Right lobe of liver (tissue), 6 donors: ENCODE measurements around the gene GLIPR2. TPM values are rescaled to one million over a fixed set of nuclear protein-coding genes. Genes with fewer than 3 reads are reported as not detected.
A peak's percentile ranks its signal among the peaks of the same experiment; 100 is the strongest.

ENCODE experiments used
- ATAC-seq, 4 donors: fragments of 200-7000 bp; cut with Tn5 transposase; one replicate each; pipeline ENCODE4 v1.9.1; 2020; ENCODE audit warnings: mild to moderate bottlenecking in 4 of 4, moderate library complexity in 4 of 4
- DNase-seq, 3 donors: peaks; one replicate each; pipeline ENCODE4 v3.0.0-alpha.2; 2020
- H3K27ac ChIP-seq, 3 donors: fragments of 200-600 bp; one replicate each; pipeline ENCODE4 v1.8.0; 2022
- H3K27me3 ChIP-seq, 2 donors: fragments of 200-600 bp; one replicate each; pipeline ENCODE4 v1.8.0; 2022
- H3K36me3 ChIP-seq, 4 donors: fragments of 200-600 bp; sonication (generic) in 1 of 4; one replicate each; pipeline versions ENCODE4 v1.5.1 to v1.8.0; 2017 to 2022; ENCODE audit warnings: control low read depth in 1 of 4
- H3K4me1 ChIP-seq, 4 donors: fragments of 200-600 bp; sonication (generic) in 1 of 4; one replicate each; pipeline versions ENCODE4 v1.5.1 to v1.8.0; 2017 to 2022; ENCODE audit warnings: control low read depth in 1 of 4
- H3K4me3 ChIP-seq, 3 donors: fragments of 200-600 bp; one replicate each; pipeline ENCODE4 v1.8.0; 2022
- H3K9me3 ChIP-seq, 4 donors: fragments of 200-600 bp; sonication (generic) in 1 of 4; one replicate each; pipeline versions ENCODE4 v1.5.1 to v1.8.0; 2017 to 2022; ENCODE audit warnings: control low read depth in 1 of 4
- POLR2A ChIP-seq: fragments of 450-650 bp; IDR thresholded peaks from one replicate; pipeline ENCODE4 v1.6.1; 2017; ENCODE audit warnings: antibody characterized with exemption, mild to moderate bottlenecking
- WGBS: methylation state at CpG from one replicate; pipeline ENCODE4 v1.1.6; 2018; ENCODE audit warnings: low coverage, low lambda C conversion rate; ENCODE audit not compliant: insufficient coverage; ENCODE audit errors: missing lambda C conversion rate; 5-methylcytosine and 5-hydroxymethylcytosine counted together
- intact Hi-C, 2 donors: fragments of 100-400 bp; cut with DNase I; formaldehyde crosslinking; loops; one replicate each; pipeline versions ENCODE4 v1.11.2 to v1.14.1; 2022
- total RNA-seq, 6 experiments: library from RNA; depleted of rRNA in 2 of 6; stranded (reverse); fragments of >200 nt in 2 of 6; fragmentation: NEBNext Ultra II Directional in 3 of 6; extraction: Animal tissue kit (Norgen Biotek cat#: 25700) in 3 of 6; gene quantifications; one replicate each; pipeline versions ENCODE4 v1.1.0 to v1.2.4, GENCODE V29; 2016 to 2023
- TF ChIP-seq, protein P1 (sequence below), 4 donors: fragments of 200-600 bp in 3 of 4; fragments of 450-650 bp in 1 of 4; IDR thresholded peaks; one replicate each; pipeline versions ENCODE4 v1.5.1 to v1.8.0; 2016 to 2022; ENCODE audit warnings: antibody characterized with exemption in 4 of 4, mild to moderate bottlenecking in 2 of 4
- donor health status: DM: no; HTN: yes; CAD: no.
- donor health status: DM: no; HTN: no; CAD: no.
- donor health status: DM: no; HTN: no; CAD: no.
- donor health status: DM: no; HTN: yes; CAD: no.
- donor health status: DM: no; HTN: yes; CAD: no.

The GLIPR2 gene
- total RNA-seq, 6 experiments from 2014 or later = 1.2 to 3.9 (median 2.5) TPM

DNA sequence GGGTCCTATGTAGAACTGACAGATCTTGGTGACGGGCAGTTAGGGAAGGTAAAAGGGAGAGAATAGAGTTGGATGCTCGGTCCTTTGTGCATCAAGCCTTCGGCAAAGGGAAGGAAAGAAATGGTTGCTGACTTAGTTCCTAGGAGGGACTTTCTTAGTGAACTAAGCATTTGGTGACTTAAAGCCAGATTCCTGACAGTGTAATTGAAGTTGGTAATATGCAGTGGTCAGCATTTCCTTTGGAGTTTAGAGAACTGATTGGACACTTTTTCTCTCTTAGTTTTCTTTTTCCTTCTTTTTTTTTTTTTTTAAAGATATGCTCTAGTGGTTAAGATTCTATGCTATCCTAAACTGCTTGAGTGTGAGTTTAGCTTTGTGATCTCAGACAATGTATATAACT lies 56.5 kb downstream of the GLIPR2 start:
- intact Hi-C loops = no loop called here
- Histone ChIP-seq H3K4me1 (peaks cover 0 to 22% (median 12%) of the 10 kb centered on the region in 4 donors), H3K27ac (no peak overlapping the region), H3K36me3 (peaks cover 0 to 7% (median 1%) of the 10 kb centered on the region in 4 donors), H3K4me3 (peak overlapping the region in 1 of 3 donors; percentile 1), H3K9me3 (no peaks in the 10 kb centered on the region), H3K27me3 (no peaks in the 10 kb centered on the region)
- ATAC-seq (no peak), DNase-seq (no peak)
- 49% methylated on average over 3 of the region's 3 CpGs for WGBS
- TF ChIP-seq, protein P1, sequence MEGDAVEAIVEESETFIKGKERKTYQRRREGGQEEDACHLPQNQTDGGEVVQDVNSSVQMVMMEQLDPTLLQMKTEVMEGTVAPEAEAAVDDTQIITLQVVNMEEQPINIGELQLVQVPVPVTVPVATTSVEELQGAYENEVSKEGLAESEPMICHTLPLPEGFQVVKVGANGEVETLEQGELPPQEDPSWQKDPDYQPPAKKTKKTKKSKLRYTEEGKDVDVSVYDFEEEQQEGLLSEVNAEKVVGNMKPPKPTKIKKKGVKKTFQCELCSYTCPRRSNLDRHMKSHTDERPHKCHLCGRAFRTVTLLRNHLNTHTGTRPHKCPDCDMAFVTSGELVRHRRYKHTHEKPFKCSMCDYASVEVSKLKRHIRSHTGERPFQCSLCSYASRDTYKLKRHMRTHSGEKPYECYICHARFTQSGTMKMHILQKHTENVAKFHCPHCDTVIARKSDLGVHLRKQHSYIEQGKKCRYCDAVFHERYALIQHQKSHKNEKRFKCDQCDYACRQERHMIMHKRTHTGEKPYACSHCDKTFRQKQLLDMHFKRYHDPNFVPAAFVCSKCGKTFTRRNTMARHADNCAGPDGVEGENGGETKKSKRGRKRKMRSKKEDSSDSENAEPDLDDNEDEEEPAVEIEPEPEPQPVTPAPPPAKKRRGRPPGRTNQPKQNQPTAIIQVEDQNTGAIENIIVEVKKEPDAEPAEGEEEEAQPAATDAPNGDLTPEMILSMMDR (IDR thresholded peaks at IDR 0.05) = no peak
- no peak for TF ChIP-seq POLR2A

DNA sequence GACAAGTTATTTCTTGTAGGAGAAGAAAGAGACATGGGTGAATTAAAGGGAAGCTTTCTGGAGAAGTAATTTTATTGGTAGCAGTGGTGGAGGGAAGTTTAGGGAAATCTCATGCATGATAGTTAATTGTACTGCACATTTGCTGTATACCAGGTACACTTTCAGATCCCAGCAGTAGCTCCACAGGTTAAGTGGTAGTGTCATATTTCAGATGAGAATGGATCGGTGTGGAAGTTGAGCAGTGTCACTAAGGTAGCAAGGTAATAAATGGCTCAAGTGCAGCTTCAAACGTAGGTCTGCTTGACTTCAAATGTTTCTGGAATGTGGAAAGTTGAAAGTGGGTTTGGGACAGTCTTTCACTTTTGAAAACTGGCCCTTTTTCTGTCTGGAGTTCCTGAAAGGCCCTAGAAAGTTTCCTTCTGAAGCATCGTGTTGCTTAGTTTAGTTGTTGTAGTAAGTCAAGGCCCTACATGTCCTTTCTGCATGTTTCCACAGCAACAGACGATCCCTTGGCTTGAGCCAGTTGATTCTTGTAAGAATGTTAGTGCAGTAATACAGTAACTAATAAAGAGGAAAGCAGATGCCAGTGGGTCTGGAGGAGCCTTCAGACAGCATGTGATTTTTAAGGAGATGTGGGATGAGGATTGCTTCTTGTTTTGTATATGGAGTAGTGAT lies 57.9 kb downstream of the GLIPR2 start:
- TF ChIP-seq POLR2A = no peak
- TF ChIP-seq, protein P1 (IDR thresholded peaks at IDR 0.05) = no peak
- 49% methylated on average over 4 of the region's 4 CpGs for WGBS
- intact Hi-C loops = no loop called here
- Histone ChIP-seq H3K27me3 (no peaks in the 10 kb centered on the region), H3K27ac (no peak overlapping the region), H3K4me3 (no peak overlapping the region), H3K4me1 (peaks cover 0 to 22% (median 12%) of the 10 kb centered on the region in 4 donors), H3K36me3 (peaks cover 0 to 19% (median 6%) of the 10 kb centered on the region in 4 donors), H3K9me3 (no peaks in the 10 kb centered on the region)
- ATAC-seq = no peak
- no peak for DNase-seq

DNA sequence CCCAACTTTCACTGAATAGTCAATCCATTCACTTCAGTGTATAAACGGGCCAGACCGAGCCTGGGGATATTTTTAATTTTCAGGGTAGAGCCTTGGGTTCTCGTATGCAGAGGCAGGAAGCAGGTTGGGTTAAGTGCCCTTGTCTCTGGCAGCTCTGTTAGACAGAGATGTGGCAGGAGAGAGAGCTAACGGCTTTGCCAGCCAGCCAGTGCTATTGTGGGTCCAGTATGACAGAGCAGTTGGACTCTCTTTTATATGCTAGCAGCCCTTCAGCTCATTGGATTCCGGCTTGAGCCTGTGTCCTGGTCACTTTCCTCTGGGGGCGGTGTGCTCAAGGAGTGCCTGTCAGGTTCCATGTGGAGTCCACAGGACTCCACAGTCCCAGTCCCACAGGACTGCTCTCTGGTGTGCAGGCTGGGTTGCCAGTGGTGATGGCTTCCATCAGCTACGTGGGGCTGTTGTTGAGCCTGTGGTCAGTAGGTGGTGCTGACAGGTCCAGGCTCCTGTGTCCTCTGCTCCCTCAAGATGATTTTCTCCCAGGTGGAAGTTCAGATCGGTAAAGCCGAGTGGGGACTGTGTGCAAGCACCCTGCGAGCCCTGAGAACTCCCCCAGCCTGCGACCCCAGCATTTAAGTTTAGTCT lies 68.5 kb downstream of the GLIPR2 start:
- no peaks in the 10 kb centered on the region for H3K27me3 ChIP-seq
- H3K36me3 ChIP-seq = peaks cover 5 to 95% (median 40%) of the 10 kb centered on the region in 4 donors
- ATAC-seq (peak; percentile 77 to 88 (median 82)), DNase-seq (peak in 2 of 3 donors; percentile 31 to 47)
- H3K4me3 ChIP-seq = no peak overlapping the region
- H3K4me1 ChIP-seq = peaks cover 0 to 14% (median 7%) of the 10 kb centered on the region in 4 donors
- no peak overlapping the region for H3K27ac ChIP-seq
- intact Hi-C loops = loop anchor here in 1 of 2 donors (10.0 kb wide), 1 partner anchor 120 kb away; no protein-coding TSS in a partner anchor
- H3K9me3 ChIP-seq = no peaks in the 10 kb centered on the region
- TF ChIP-seq, protein P1 (IDR thresholded peaks at IDR 0.05) = peak in 3 of 4 donors; percentile 23 to 43 (median 36)
- TF ChIP-seq POLR2A = no peak
- WGBS = 62% methylated on average over 8 of the region's 11 CpGs

DNA sequence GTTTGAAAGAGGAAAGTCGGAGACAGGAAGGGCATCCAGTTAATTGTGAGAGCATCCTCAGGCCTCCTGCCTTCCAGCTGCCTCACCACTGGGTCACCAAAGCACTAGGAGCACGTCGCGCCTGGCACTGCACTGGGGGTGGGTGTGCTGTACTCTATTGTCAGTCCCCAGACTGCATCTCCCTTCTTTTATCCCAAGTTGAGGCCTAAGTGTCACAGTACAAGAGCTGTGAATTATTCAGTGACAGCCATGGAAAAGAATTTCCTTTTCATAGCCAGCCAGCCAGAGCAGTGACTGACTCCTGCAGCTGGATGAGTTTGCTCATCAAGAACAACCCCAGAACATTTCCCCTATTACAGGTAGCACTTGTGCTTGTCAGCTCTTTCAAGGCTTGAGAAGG lies 70.5 kb downstream of the GLIPR2 start:
- Histone ChIP-seq H3K9me3 (no peaks in the 10 kb centered on the region), H3K4me1 (peaks cover 0 to 14% (median 7%) of the 10 kb centered on the region in 4 donors), H3K4me3 (no peak overlapping the region), H3K36me3 (peaks cover 7 to 91% (median 31%) of the 10 kb centered on the region in 4 donors), H3K27me3 (no peaks in the 10 kb centered on the region), H3K27ac (no peak overlapping the region)
- no peak for TF ChIP-seq POLR2A
- TF ChIP-seq, protein P1 (IDR thresholded peaks at IDR 0.05) = no peak
- no peak for DNase-seq
- ATAC-seq = no peak
- WGBS = 40% methylated on average over 1 of the region's 4 CpGs
- intact Hi-C loops = loop anchor here in 1 of 2 donors (10.0 kb wide), 1 partner anchor 118 kb away; no protein-coding TSS in a partner anchor
